B cell (primary cell): ENCODE data around the gene BNC2. TPM values are rescaled to one million over a fixed set of nuclear protein-coding genes. Genes with fewer than 3 reads are reported as not detected.

Source experiments
- ATAC-seq: fragments of 200-7000 bp; cut with Tn5 transposase; one replicate; pipeline ENCODE4 v1.10.0; 2021; ENCODE audit warnings: low read depth, mild to moderate bottlenecking, moderate number of reproducible peaks, moderate library complexity
- CTCF ChIA-PET: fragments of 350-600 bp; sonication (Branson Sonifier 250); formaldehyde crosslinking; loops from one replicate; lab custom pipeline; 2021; ENCODE audit warnings: antibody characterized with exemption, inconsistent platforms; lab: Charles Lee
- POLR2A ChIA-PET: fragments of 350-600 bp; sonication (Branson Sonifier 250); formaldehyde crosslinking; loops from one replicate; lab custom pipeline; 2021; ENCODE audit warnings: antibody characterized with exemption; lab: Charles Lee
- DNase-seq: peaks from one replicate; pipeline ENCODE4 v3.0.0; 2013
- H2AFZ ChIP-seq: 2 replicates; pipeline ENCODE4 v1.6.1; 2012; ENCODE audit warnings: mild to moderate bottlenecking, low read depth, low read length; ENCODE audit not compliant: insufficient read depth, poor library complexity, severe bottlenecking
- H3K27ac ChIP-seq, 2 donors: 1 replicate in 1 of 2; 2 replicates in 1 of 2; pipeline ENCODE4 v1.5.1; 2012 to 2013; ENCODE audit warnings: low read length in 2 of 2, mild to moderate bottlenecking in 2 of 2, moderate library complexity in 1 of 2
- H3K27me3 ChIP-seq, 4 experiments: fragments of 200-600 bp in 1 of 4; sonication (generic) in 1 of 4; replicated peaks in 1 of 4; 1 replicate in 2 of 4; 2 replicates in 2 of 4; pipeline versions ENCODE4 v1.6.1 to v1.7.0; 2013 to 2016; ENCODE audit warnings: low read length in 3 of 4, mild to moderate bottlenecking in 2 of 4, mixed read lengths in 1 of 4, moderate library complexity in 1 of 4; ENCODE audit not compliant: insufficient read depth in 4 of 4, control insufficient read depth in 3 of 4; ENCODE audit errors: control extremely low read depth in 1 of 4
- H3K36me3 ChIP-seq, 2 experiments: replicated peaks in 1 of 2; 1 replicate in 1 of 2; 2 replicates in 1 of 2; pipeline versions ENCODE4 v1.6.1 to v1.7.1; 2013; ENCODE audit warnings: low read length in 1 of 2; ENCODE audit not compliant: insufficient read depth in 2 of 2, control insufficient read depth in 1 of 2; ENCODE audit errors: control extremely low read depth in 1 of 2, extremely low read depth in 1 of 2
- H3K4me1 ChIP-seq, 2 donors: fragments of 200-600 bp in 1 of 2; sonication (generic) in 1 of 2; 1 replicate in 1 of 2; 2 replicates in 1 of 2; pipeline versions ENCODE4 v1.5.1 to v1.6.1; 2013 to 2017; ENCODE audit warnings: low read length in 2 of 2; ENCODE audit not compliant: control insufficient read depth in 2 of 2, insufficient read depth in 2 of 2
- H3K4me2 ChIP-seq: replicated peaks from 2 replicates; pipeline ENCODE3; 2012; ENCODE audit warnings: mild to moderate bottlenecking, low read depth, low read length; ENCODE audit not compliant: poor library complexity, severe bottlenecking
- H3K4me3 ChIP-seq, 5 experiments: fragments of 200-600 bp in 1 of 5; sonication (generic) in 1 of 5; 1 replicate in 3 of 5; 2 replicates in 2 of 5; pipeline versions ENCODE4 v1.5.1 to v1.7.0; 2011 to 2016; ENCODE audit warnings: low read length in 4 of 5, mild to moderate bottlenecking in 4 of 5, low read depth in 2 of 5, control low read depth in 1 of 5, moderate library complexity in 1 of 5; ENCODE audit not compliant: insufficient read depth in 1 of 5; ENCODE audit errors: control extremely low read depth in 1 of 5, extremely low read depth in 1 of 5
- H3K79me2 ChIP-seq: fragments of 200-600 bp; sonication (generic); one replicate; pipeline ENCODE4 v1.6.0; 2016; ENCODE audit warnings: low read length; ENCODE audit not compliant: control insufficient read depth, insufficient read depth
- H3K9ac ChIP-seq: fragments of 200-600 bp; sonication (generic); 2 replicates; pipeline ENCODE4 v1.6.1; 2017; ENCODE audit warnings: mild to moderate bottlenecking, low read length, moderate library complexity
- H3K9me3 ChIP-seq, 3 donors: one replicate each; pipeline versions ENCODE4 v1.6.1 to v1.7.1; 2013; ENCODE audit warnings: low read length in 2 of 3; ENCODE audit not compliant: control insufficient read depth in 2 of 3, insufficient read depth in 1 of 3; ENCODE audit errors: control extremely low read depth in 1 of 3
- H4K20me1 ChIP-seq: 2 replicates; pipeline ENCODE4 v1.6.0; 2012; ENCODE audit warnings: mild to moderate bottlenecking, low read length; ENCODE audit not compliant: insufficient read depth, control insufficient read depth, poor library complexity, severe bottlenecking
- H3K27ac Mint-ChIP-seq: one replicate; pipeline ENCODE4 v1.8.0; 2021; ENCODE audit warnings: mixed read lengths
- H3K27me3 Mint-ChIP-seq: one replicate; pipeline ENCODE4 v1.8.0; 2021; ENCODE audit warnings: mixed read lengths
- H3K4me1 Mint-ChIP-seq: one replicate; pipeline ENCODE4 v1.8.0; 2021; ENCODE audit warnings: mixed read lengths
- H3K4me3 Mint-ChIP-seq: one replicate; pipeline ENCODE4 v1.8.0; 2021; ENCODE audit warnings: mixed read lengths
- H3K9me3 Mint-ChIP-seq: one replicate; pipeline ENCODE4 v1.8.0; 2022; ENCODE audit warnings: mixed read lengths; ENCODE audit not compliant: insufficient read depth
- CTCF ChIP-seq: fragments of 200-600 bp; IDR thresholded peaks from one replicate; pipeline ENCODE4 v1.8.0; 2022; ENCODE audit warnings: antibody characterized with exemption, mild to moderate bottlenecking
- EZH2 ChIP-seq: IDR thresholded peaks from 2 replicates; pipeline ENCODE4 v1.6.1; 2012; ENCODE audit warnings: borderline replicate concordance, low read depth, mild to moderate bottlenecking, moderate library complexity, low read length; ENCODE audit not compliant: insufficient read depth, poor library complexity, severe bottlenecking
- WGBS: methylation state at CpG from one replicate; pipeline ENCODE4 v1.1.5; 2013; ENCODE audit warnings: missing lambda C conversion rate; ENCODE audit not compliant: insufficient coverage; 5-methylcytosine and 5-hydroxymethylcytosine counted together
- intact Hi-C: fragments of 100-400 bp; cut with micrococcal nuclease; formaldehyde crosslinking; loops from one replicate; pipeline ENCODE4 v1.10.0; 2022
- polyA plus RNA-seq: library from polyadenylated mRNA; depleted of rRNA; stranded (reverse); fragments of >200 nt; gene quantifications from 2 replicates; pipeline ENCODE4 v1.2.3, GENCODE V29; 2012
- total RNA-seq, 2 donors: library from RNA; stranded (reverse); fragments of 120-200 nt in 1 of 2; gene quantifications; 1 replicate in 1 of 2; 2 replicates in 1 of 2; pipeline versions ENCODE4 v1.2.3 to v1.2.4, GENCODE V29; 2013 to 2022

Gene BNC2
- total and polyA plus RNA-seq, 2 donors (not counting 1 experiment from before 2014, with no cell fraction given) = 0.01 TPM; not detected in 1

- Histone ChIP-seq H2AFZ (no peak overlapping the region), H3K9me3 (no peaks in the 10 kb centered on the region), H3K79me2 (no peaks in the 10 kb centered on the region), H3K36me3 (no peaks in the 10 kb centered on the region), H3K9ac (no peak overlapping the region), H3K4me2 (no peak overlapping the region), H4K20me1 (no peaks in the 10 kb centered on the region), H3K4me1 (no peaks in the 10 kb centered on the region), H3K27me3 (no peaks in the 10 kb centered on the region), H3K27ac (no peak overlapping the region), H3K4me3 (no peak overlapping the region)
- H3K27ac Mint-ChIP-seq = no peak overlapping the region
- DNase-seq (no peak), ATAC-seq (no peak)
- H3K27me3 Mint-ChIP-seq = no peaks in the 10 kb centered on the region
- ChIA-PET CTCF (no interaction called here), POLR2A (no interaction called here)
- intact Hi-C loops = no loop called here
- H3K9me3 Mint-ChIP-seq = no peaks in the 10 kb centered on the region
- TF ChIP-seq CTCF = no peak
- TF ChIP-seq EZH2 = no peak
- H3K4me3 Mint-ChIP-seq = no peak overlapping the region
- no CpG with 5 or more reads among the region's 5 CpGs for WGBS
- H3K4me1 Mint-ChIP-seq = no peaks in the 10 kb centered on the region
Observed at GRCh38 chr9:16668734-16669295, 201.7 kb downstream of the BNC2 start.

- CTCF ChIA-PET = no interaction called here
- 85% methylated on average over 1 of the region's 2 CpGs for WGBS
- ATAC-seq = no peak
Observed at GRCh38 chr9:16664211-16664610, 206.3 kb downstream of the BNC2 start.

More at GRCh38 chr9:16664211-16664610, 206.3 kb downstream of the BNC2 start:
- peaks cover 0 to 1% (median 0%) of the 10 kb centered on the region in 3 donors for H3K9me3 ChIP-seq
- Mint-ChIP-seq H3K27me3 (no peaks in the 10 kb centered on the region), H3K4me3 (no peak overlapping the region), H3K4me1 (no peaks in the 10 kb centered on the region), H3K9me3 (peaks cover 3% of the 10 kb centered on the region), H3K27ac (no peak overlapping the region)
- H3K27me3 ChIP-seq = no peaks in the 10 kb centered on the region
- no peak overlapping the region for H2AFZ ChIP-seq
- H3K4me1 ChIP-seq = no peaks in the 10 kb centered on the region
- no peak overlapping the region for H3K4me3 ChIP-seq
- H3K27ac ChIP-seq = no peak overlapping the region
- no peak overlapping the region for H3K9ac ChIP-seq
- no peak for DNase-seq
- intact Hi-C loops = no loop called here
- H3K4me2 ChIP-seq = no peak overlapping the region
- H4K20me1 ChIP-seq = no peaks in the 10 kb centered on the region
- no peaks in the 10 kb centered on the region for H3K36me3 ChIP-seq
- no peaks in the 10 kb centered on the region for H3K79me2 ChIP-seq
- TF ChIP-seq EZH2 (no peak), CTCF (no peak)
- POLR2A ChIA-PET = no interaction called here
